HL-60 (cell line): Measurements from ENCODE around the gene TPK1.

Experiments
- DNase-seq, 2 experiments: peaks; one replicate each; pipeline ENCODE4 v3.0.0-alpha.2; 2010 to 2020; ENCODE audit warnings: low read depth in 1 of 2, low spot score in 1 of 2
- H3K27ac ChIP-seq: fragments of 250-450 bp; sonication (Bioruptor Pico); replicated peaks from 2 replicates; pipeline ENCODE4 v1.5.1; 2020; ENCODE audit warnings: mild to moderate bottlenecking, moderate library complexity
- H3K27me3 ChIP-seq: fragments of 250-450 bp; sonication (Bioruptor Pico); 2 replicates; pipeline ENCODE4 v1.5.1; 2021; ENCODE audit warnings: mild to moderate bottlenecking, moderate library complexity; ENCODE audit not compliant: insufficient read depth, poor library complexity, severe bottlenecking
- H3K4me3 ChIP-seq: replicated peaks from 2 replicates; pipeline ENCODE4 v1.5.1; 2011; ENCODE audit warnings: mild to moderate bottlenecking, control low read depth, low read length; ENCODE audit not compliant: insufficient read depth
- CTCF ChIP-seq: IDR thresholded peaks from one replicate; pipeline ENCODE4 v1.5.1; 2011; ENCODE audit warnings: low read length, control low read depth, inconsistent platforms; ENCODE audit not compliant: insufficient read depth
- GABPA ChIP-seq: IDR thresholded peaks from 2 replicates; pipeline ENCODE4 v1.6.1; 2012; ENCODE audit warnings: low read depth
- POLR2AphosphoS5 ChIP-seq: IDR thresholded peaks from 2 replicates; pipeline ENCODE4 v1.6.1; 2012; ENCODE audit warnings: low read depth
- REST ChIP-seq: IDR thresholded peaks from 2 replicates; pipeline ENCODE4 v1.6.1; 2012; ENCODE audit warnings: low read depth; ENCODE audit not compliant: insufficient replicate concordance
- SPI1 ChIP-seq: IDR thresholded peaks from 2 replicates; pipeline ENCODE4 v1.6.1; 2012; ENCODE audit warnings: low read depth, mild to moderate bottlenecking, borderline replicate concordance

The TPK1 gene

GRCh38 chr7:144824360-144824759, 11.5 kb downstream of the TPK1 start:
- H3K27ac ChIP-seq = no peak overlapping the region
- DNase-seq = no peak
- H3K4me3 ChIP-seq = no peak overlapping the region
- H3K27me3 ChIP-seq = no peaks in the 10 kb centered on the region
- no peak for TF ChIP-seq CTCF

GRCh38 chr7:144822223-144822622, 13.6 kb downstream of the TPK1 start:
- no peak overlapping the region for H3K4me3 ChIP-seq
- H3K27ac ChIP-seq = no peak overlapping the region
- no peaks in the 10 kb centered on the region for H3K27me3 ChIP-seq
- DNase-seq = no peak
- TF ChIP-seq SPI1 = no peak
- TF ChIP-seq CTCF = no peak
- TF ChIP-seq POLR2AphosphoS5 = no peak
- TF ChIP-seq GABPA = no peak
- no peak for TF ChIP-seq REST

- TF ChIP-seq CTCF (no peak), SPI1 (no peak), GABPA (no peak), POLR2AphosphoS5 (no peak), REST (no peak)
- DNase-seq = no peak
- no peak overlapping the region for H3K27ac ChIP-seq
Observed at GRCh38 chr7:144821067-144821466, 14.8 kb downstream of the TPK1 start.

GRCh38 chr7:144820552-144820951, 15.3 kb downstream of the TPK1 start:
- TF ChIP-seq GABPA = no peak
- TF ChIP-seq POLR2AphosphoS5 = no peak
- TF ChIP-seq REST = no peak
- no peak for TF ChIP-seq SPI1
- no peak for TF ChIP-seq CTCF
- Histone ChIP-seq H3K4me3 (no peak overlapping the region), H3K27me3 (no peaks in the 10 kb centered on the region), H3K27ac (no peak overlapping the region)
- DNase-seq = no peak

More at GRCh38 chr7:144821067-144821466, 14.8 kb downstream of the TPK1 start:
- Histone ChIP-seq H3K4me3 (no peak overlapping the region), H3K27me3 (no peaks in the 10 kb centered on the region)
